Sigmoid colon (tissue), 7 donors: ENCODE results near the gene PARP3. TPM values are rescaled to one million over a fixed set of nuclear protein-coding genes. Genes with fewer than 3 reads are reported as not detected.

Experiments
- DNase-seq: peaks from one replicate; pipeline ENCODE4 v3.0.0-alpha.2; 2019
- H3K27ac ChIP-seq, 4 donors: fragments of 200-600 bp; sonication (generic); one replicate each; pipeline ENCODE4 v1.5.1; 2016 to 2019; ENCODE audit warnings: mild to moderate bottlenecking in 1 of 4
- H3K27me3 ChIP-seq, 3 donors: fragments of 200-600 bp; sonication (generic); one replicate each; pipeline ENCODE4 v1.5.1; 2019; ENCODE audit warnings: mild to moderate bottlenecking in 1 of 3
- H3K36me3 ChIP-seq, 4 donors: fragments of 200-600 bp; sonication (generic); one replicate each; pipeline ENCODE4 v1.5.1; 2016 to 2019
- H3K4me1 ChIP-seq, 4 donors: fragments of 200-600 bp; sonication (generic); one replicate each; pipeline ENCODE4 v1.5.1; 2017 to 2019
- H3K4me3 ChIP-seq, 4 donors: fragments of 200-600 bp; sonication (generic); one replicate each; pipeline ENCODE4 v1.5.1; 2017 to 2019; ENCODE audit warnings: mild to moderate bottlenecking in 2 of 4, moderate library complexity in 1 of 4
- H3K9me3 ChIP-seq, 4 donors: fragments of 200-600 bp in 3 of 4; sonication (generic) in 3 of 4; one replicate each; pipeline versions ENCODE4 v1.5.1 to v1.6.1; 2013 to 2019
- EP300 ChIP-seq, 4 donors: sonication (generic); formaldehyde crosslinking; IDR thresholded peaks; one replicate each; pipeline ENCODE4 v1.6.1; 2017; ENCODE audit warnings: antibody characterized with exemption in 4 of 4
- POLR2A ChIP-seq, 2 donors: fragments of 450-650 bp; IDR thresholded peaks; one replicate each; pipeline ENCODE4 v1.6.1; 2016; ENCODE audit warnings: antibody characterized with exemption in 2 of 2, mild to moderate bottlenecking in 2 of 2, moderate library complexity in 2 of 2
- POLR2AphosphoS5 ChIP-seq, 4 donors: sonication (generic); formaldehyde crosslinking; IDR thresholded peaks; one replicate each; pipeline ENCODE4 v1.6.1; 2017; ENCODE audit warnings: antibody characterized with exemption in 4 of 4
- WGBS, 2 donors: extraction: QIAGEN DNeasy Blood & Tissue Kit; methylation state at CpG; one replicate each; pipeline ENCODE4 v1.1.7; 2013; 5-methylcytosine and 5-hydroxymethylcytosine counted together
- intact Hi-C: fragments of 100-400 bp; cut with DNase I; formaldehyde crosslinking; loops from one replicate; pipeline ENCODE4 v1.15.1; 2023
- polyA plus RNA-seq, 3 donors: library from polyadenylated mRNA; stranded (reverse); fragments of 200-250 nt; gene quantifications; one replicate each; pipeline ENCODE4 v1.2.3, GENCODE V29; 2013
- total RNA-seq, 4 donors: library from RNA; depleted of rRNA; stranded (reverse); fragments of >200 nt; gene quantifications; one replicate each; pipeline ENCODE4 v1.1.0, GENCODE V29; 2016
- TF ChIP-seq, protein P1 (sequence below), 4 experiments: fragments of 450-650 bp in 3 of 4; fragments of 200-600 bp in 1 of 4; IDR thresholded peaks; one replicate each; pipeline ENCODE4 v1.5.1; 2016 to 2019; ENCODE audit warnings: antibody characterized with exemption in 4 of 4, mild to moderate bottlenecking in 3 of 4, moderate library complexity in 2 of 4
- donor health status: healthy with polysubstance abuse.
- donor health status: Bipolar disorder and iron deficiency.
- donor health status: healthy.

PARP3 gene
- total and polyA plus RNA-seq, 7 donors = 9.0 to 35.8 (median 26.3) TPM

GRCh38 chr3:51960386-51960785, 18.2 kb downstream of the PARP3 start:
- no peak for TF ChIP-seq EP300 (IDR thresholded peaks at IDR 0.05)
- TF ChIP-seq POLR2AphosphoS5 (IDR thresholded peaks at IDR 0.05) = no peak
- TF ChIP-seq, protein P1, sequence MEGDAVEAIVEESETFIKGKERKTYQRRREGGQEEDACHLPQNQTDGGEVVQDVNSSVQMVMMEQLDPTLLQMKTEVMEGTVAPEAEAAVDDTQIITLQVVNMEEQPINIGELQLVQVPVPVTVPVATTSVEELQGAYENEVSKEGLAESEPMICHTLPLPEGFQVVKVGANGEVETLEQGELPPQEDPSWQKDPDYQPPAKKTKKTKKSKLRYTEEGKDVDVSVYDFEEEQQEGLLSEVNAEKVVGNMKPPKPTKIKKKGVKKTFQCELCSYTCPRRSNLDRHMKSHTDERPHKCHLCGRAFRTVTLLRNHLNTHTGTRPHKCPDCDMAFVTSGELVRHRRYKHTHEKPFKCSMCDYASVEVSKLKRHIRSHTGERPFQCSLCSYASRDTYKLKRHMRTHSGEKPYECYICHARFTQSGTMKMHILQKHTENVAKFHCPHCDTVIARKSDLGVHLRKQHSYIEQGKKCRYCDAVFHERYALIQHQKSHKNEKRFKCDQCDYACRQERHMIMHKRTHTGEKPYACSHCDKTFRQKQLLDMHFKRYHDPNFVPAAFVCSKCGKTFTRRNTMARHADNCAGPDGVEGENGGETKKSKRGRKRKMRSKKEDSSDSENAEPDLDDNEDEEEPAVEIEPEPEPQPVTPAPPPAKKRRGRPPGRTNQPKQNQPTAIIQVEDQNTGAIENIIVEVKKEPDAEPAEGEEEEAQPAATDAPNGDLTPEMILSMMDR (IDR thresholded peaks at IDR 0.05) = no peak
- no peak for TF ChIP-seq POLR2A (IDR thresholded peaks at IDR 0.05)
- intact Hi-C loops = loop anchor here (10.0 kb wide), 1 partner anchor 566 kb away; the partner anchor contains the start of gene RBM15B
- Histone ChIP-seq H3K4me1 (peaks cover 0 to 41% (median 28%) of the 10 kb centered on the region in 4 donors), H3K4me3 (no peak overlapping the region), H3K36me3 (peaks cover 0 to 35% (median 9%) of the 10 kb centered on the region in 4 donors), H3K9me3 (no peaks in the 10 kb centered on the region), H3K27me3 (no peaks in the 10 kb centered on the region), H3K27ac (no peak overlapping the region)
- no peak for DNase-seq
- 89 to 95% methylated on average over 10 of the region's 10 CpGs for WGBS, 2 donors

DNA sequence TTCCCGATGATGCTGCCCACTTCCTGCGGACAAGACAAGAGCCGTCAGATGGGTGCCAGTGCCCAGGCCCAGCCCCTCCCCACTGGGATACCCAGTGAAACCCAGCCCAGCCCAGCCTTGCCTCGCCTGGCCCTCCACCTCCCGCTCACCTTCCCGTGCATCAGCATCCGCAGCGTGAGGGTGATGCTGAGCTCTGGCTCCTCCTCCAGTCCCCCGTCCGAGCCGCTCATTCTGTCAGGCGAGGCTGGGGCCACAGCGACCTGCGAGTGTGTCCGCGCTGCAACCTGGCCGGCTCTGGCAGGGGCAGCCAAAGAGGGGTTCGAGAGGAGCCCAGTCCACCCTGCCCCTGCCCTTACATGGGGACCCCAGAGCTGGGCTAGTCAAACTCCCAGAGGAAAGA, 18.8 kb downstream of the PARP3 start:
- intact Hi-C loops = loop anchor here (10.0 kb wide), 1 partner anchor 566 kb away; the partner anchor contains the start of gene RBM15B
- no peak for DNase-seq
- H3K4me3 ChIP-seq = no peak overlapping the region
- TF ChIP-seq, protein P1 (IDR thresholded peaks at IDR 0.05) = no peak
- TF ChIP-seq EP300 (IDR thresholded peaks at IDR 0.05) (no peak), POLR2A (IDR thresholded peaks at IDR 0.05) (no peak), POLR2AphosphoS5 (IDR thresholded peaks at IDR 0.05) (no peak)
- no peak overlapping the region for H3K27ac ChIP-seq
- H3K36me3 ChIP-seq = peaks cover 0 to 35% (median 9%) of the 10 kb centered on the region in 4 donors
- H3K4me1 ChIP-seq = peaks cover 0 to 43% (median 28%) of the 10 kb centered on the region in 4 donors
- 92 to 94% methylated on average over 18 of the region's 18 CpGs for WGBS, 2 donors
- H3K27me3 ChIP-seq = no peaks in the 10 kb centered on the region
- no peaks in the 10 kb centered on the region for H3K9me3 ChIP-seq

DNA sequence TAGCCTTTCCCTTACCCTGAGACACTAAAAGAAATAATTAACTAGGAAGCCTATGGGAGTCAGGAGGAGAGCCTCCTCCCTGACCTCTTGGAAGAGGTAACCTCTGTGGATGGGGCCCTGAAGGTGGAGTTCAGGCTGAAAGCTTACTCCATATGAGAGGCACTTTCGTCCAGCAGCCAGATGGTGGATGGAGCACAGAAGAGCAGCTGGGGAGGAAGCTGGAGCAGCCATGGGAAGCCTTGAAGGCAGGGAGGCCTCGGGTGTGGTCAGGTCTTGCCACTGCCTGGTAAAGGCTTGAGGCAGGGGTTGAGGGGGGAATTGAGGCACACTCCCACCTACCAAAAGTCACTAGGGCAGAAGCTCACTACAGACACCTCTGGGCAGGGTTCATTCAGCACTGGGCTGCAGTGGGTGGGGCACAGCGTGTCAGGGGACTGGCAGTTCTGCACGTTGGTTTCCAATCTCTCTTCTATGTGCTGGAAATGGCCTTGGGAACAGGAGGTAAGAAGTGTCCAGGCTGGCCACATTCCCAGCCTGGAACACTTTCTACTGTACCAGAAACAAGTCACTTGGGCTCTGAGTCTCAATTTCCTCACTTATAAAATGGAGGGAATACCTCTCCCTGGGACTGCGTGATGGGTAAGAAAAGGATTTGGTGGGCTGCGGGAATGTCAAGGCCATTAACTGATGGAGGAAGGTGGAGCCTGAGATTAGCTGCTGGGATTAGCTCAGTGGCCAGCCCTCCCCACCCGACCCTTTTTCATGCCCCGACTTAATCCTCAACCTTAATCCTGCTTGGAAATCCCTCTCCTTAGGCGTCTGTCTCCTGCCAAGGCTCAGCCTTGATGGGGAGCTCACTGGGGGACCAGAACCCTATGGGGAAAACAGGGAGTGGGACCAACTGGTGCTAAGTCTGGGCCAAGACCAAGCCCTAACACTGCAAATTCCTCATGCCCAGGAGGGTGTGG, 19.7 kb downstream of the PARP3 start:
- Histone ChIP-seq H3K4me3 (no peak overlapping the region), H3K27ac (no peak overlapping the region), H3K36me3 (peaks cover 0 to 35% (median 9%) of the 10 kb centered on the region in 4 donors), H3K4me1 (peaks cover 0 to 43% (median 30%) of the 10 kb centered on the region in 4 donors), H3K9me3 (no peaks in the 10 kb centered on the region), H3K27me3 (no peaks in the 10 kb centered on the region)
- DNase-seq = no peak
- intact Hi-C loops = loop anchor here (10.0 kb wide), 1 partner anchor 567 kb away; the partner anchor contains the start of gene RBM15B
- TF ChIP-seq EP300 (IDR thresholded peaks at IDR 0.05) = no peak
- TF ChIP-seq, protein P1 (IDR thresholded peaks at IDR 0.05) = no peak
- no peak for TF ChIP-seq POLR2AphosphoS5 (IDR thresholded peaks at IDR 0.05)
- TF ChIP-seq POLR2A (IDR thresholded peaks at IDR 0.05) = no peak
- WGBS, 2 donors = 63 to 72% methylated on average over 9 of the region's 9 CpGs

- WGBS, 2 donors = 82 to 88% methylated on average over 6 of the region's 6 CpGs
- peak overlapping the region in 2 of 4 donors; percentile 37 to 43 for H3K27ac ChIP-seq
- H3K36me3 ChIP-seq = peaks cover 0 to 29% (median 7%) of the 10 kb centered on the region in 4 donors
- DNase-seq = no peak
- H3K9me3 ChIP-seq = no peaks in the 10 kb centered on the region
- TF ChIP-seq EP300 (IDR thresholded peaks at IDR 0.05) = no peak
- no peak for TF ChIP-seq POLR2A (IDR thresholded peaks at IDR 0.05)
- TF ChIP-seq POLR2AphosphoS5 (IDR thresholded peaks at IDR 0.05) = peak in 1 of 4 donors; percentile 11
- TF ChIP-seq, protein P1 (IDR thresholded peaks at IDR 0.05) = no peak
- H3K27me3 ChIP-seq = no peaks in the 10 kb centered on the region
- intact Hi-C loops = loop anchor here (10.0 kb wide), 1 partner anchor 568 kb away; the partner anchor contains the start of gene RBM15B
- H3K4me3 ChIP-seq = no peak overlapping the region
- H3K4me1 ChIP-seq = peaks cover 0 to 44% (median 35%) of the 10 kb centered on the region in 4 donors
Measured at GRCh38 chr3:51962854-51963530, 20.8 kb downstream of the PARP3 start.
